ENCODE data around the gene CD7.

The CD7 gene

DNA sequence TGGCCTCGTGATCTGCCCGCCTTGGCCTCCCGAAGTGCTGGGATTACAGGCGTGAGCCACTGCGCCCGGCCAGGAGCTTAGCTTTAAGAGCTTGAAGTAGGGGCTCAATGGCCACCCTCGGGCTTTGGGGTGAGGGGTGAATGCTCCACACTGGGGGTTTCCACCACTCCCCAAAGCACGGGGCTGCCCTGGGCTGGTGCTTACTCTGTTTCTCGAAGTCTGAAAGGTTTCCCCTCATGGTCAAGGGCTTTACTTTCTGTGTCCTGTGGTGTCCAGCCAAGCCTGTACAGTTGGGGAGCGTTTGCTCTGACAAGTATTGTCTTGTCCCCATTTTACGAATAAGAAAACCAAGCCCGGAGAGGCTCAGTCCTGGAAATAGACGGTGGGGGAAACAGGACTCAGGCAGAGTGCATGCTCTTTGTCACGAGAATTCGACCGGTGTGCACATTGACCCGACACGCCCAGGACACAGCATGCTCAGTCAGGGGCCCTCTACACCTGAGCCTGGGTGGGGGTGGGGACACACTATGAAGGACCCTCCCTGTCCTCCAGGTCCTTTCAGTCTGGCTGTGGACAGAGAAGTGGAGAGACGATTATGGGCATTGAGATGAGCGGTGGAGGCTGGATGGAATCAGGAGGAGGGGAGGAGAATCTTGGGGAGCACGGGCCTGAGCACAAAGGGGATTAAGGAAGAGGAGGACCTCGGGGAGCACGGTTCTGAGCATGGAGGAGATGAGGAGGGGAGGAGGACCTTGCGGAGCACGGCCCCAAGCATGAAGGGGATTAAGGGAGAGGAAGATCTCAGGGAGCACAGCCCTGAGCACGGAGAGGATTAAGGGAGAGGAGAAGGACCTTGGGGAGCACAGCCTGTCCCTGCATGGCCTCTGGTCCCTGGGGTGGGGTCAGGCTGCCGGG lies 7.5 kb downstream of the CD7 start:
- Histone ChIP-seq H3K27ac (ENCODE audit: low read depth, low read length) (no peak overlapping the region), H3K4me3 (ENCODE audit: low read depth, low read length) (no peak overlapping the region), H3K9me3 (ENCODE audit: control insufficient read depth, insufficient read depth, low read length) (no peaks in the 10 kb centered on the region), H3K4me1 (ENCODE audit: control insufficient read depth, insufficient read depth, low read length) (no peaks in the 10 kb centered on the region), H3K9ac (ENCODE audit: low read depth, low read length) (no peak overlapping the region), H3K36me3 (ENCODE audit: control insufficient read depth, insufficient read depth, low read length) (no peaks in the 10 kb centered on the region), H3K27me3 (ENCODE audit: control insufficient read depth, insufficient read depth, low read length) (no peaks in the 10 kb centered on the region)

DNA sequence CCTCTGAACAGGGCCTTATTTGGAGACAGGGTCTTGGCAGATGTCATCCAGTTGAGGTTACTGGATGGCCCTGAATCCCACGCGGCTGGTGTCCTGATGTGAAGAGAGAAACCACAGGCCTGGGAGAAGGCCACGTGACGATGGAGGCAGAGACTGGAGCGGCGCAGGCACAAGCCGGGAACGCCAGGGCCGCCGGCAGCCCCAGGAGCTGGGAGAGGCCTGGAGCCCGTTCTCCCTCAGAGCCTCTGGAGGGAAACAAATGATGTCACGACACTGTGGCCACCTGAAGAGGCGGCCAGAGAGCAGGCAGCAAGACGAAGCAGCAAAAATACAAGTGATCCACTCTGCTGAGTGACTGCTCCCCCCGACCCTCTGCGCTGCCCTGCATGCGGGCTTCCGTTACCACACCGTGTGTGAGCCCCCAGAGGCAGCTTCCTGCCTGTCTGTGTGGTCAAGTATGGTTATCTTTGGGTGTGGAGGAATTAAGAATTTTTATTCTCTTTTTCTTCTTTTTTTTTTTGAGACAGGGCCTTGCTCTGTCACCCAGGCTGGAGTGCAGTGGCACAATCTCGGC lies 11.6 kb downstream of the CD7 start:
- H3K4me3 ChIP-seq (ENCODE audit: low read depth, low read length): no peak overlapping the region
- no peak overlapping the region for H3K9ac ChIP-seq (ENCODE audit: low read depth, low read length)
- no peaks in the 10 kb centered on the region for H3K9me3 ChIP-seq (ENCODE audit: control insufficient read depth, insufficient read depth, low read length)
- no peaks in the 10 kb centered on the region for H3K4me1 ChIP-seq (ENCODE audit: control insufficient read depth, insufficient read depth, low read length)
- no peak overlapping the region for H3K27ac ChIP-seq (ENCODE audit: low read depth, low read length)
- no peaks in the 10 kb centered on the region for H3K27me3 ChIP-seq (ENCODE audit: control insufficient read depth, insufficient read depth, low read length)
- H3K36me3 ChIP-seq (ENCODE audit: control insufficient read depth, insufficient read depth, low read length): no peaks in the 10 kb centered on the region

- Histone ChIP-seq H3K9me3 (ENCODE audit: control insufficient read depth, insufficient read depth, low read length) (no peaks in the 10 kb centered on the region), H3K36me3 (ENCODE audit: control insufficient read depth, insufficient read depth, low read length) (no peaks in the 10 kb centered on the region), H3K27me3 (ENCODE audit: control insufficient read depth, insufficient read depth, low read length) (no peaks in the 10 kb centered on the region), H3K27ac (ENCODE audit: low read depth, low read length) (no peak overlapping the region), H3K4me1 (ENCODE audit: control insufficient read depth, insufficient read depth, low read length) (no peaks in the 10 kb centered on the region), H3K9ac (ENCODE audit: low read depth, low read length) (no peak overlapping the region), H3K4me3 (ENCODE audit: low read depth, low read length) (no peak overlapping the region)
Observed at GRCh38 chr17:82304826-82305726, 12.3 kb downstream of the CD7 start.

- H3K4me1 ChIP-seq (ENCODE audit: control insufficient read depth, insufficient read depth, low read length): no peaks in the 10 kb centered on the region
- no peaks in the 10 kb centered on the region for H3K9me3 ChIP-seq (ENCODE audit: control insufficient read depth, insufficient read depth, low read length)
- H3K9ac ChIP-seq (ENCODE audit: low read depth, low read length): no peak overlapping the region
- no peak overlapping the region for H3K4me3 ChIP-seq (ENCODE audit: low read depth, low read length)
- no peak overlapping the region for H3K27ac ChIP-seq (ENCODE audit: low read depth, low read length)
- H3K27me3 ChIP-seq (ENCODE audit: control insufficient read depth, insufficient read depth, low read length): no peaks in the 10 kb centered on the region
- no peaks in the 10 kb centered on the region for H3K36me3 ChIP-seq (ENCODE audit: control insufficient read depth, insufficient read depth, low read length)
Observed at GRCh38 chr17:82303944-82304808, 13.2 kb downstream of the CD7 start.

- Histone ChIP-seq H3K4me3 (ENCODE audit: low read depth, low read length) (no peak overlapping the region), H3K36me3 (ENCODE audit: control insufficient read depth, insufficient read depth, low read length) (no peaks in the 10 kb centered on the region), H3K27me3 (ENCODE audit: control insufficient read depth, insufficient read depth, low read length) (no peaks in the 10 kb centered on the region), H3K9ac (ENCODE audit: low read depth, low read length) (no peak overlapping the region), H3K9me3 (ENCODE audit: control insufficient read depth, insufficient read depth, low read length) (no peaks in the 10 kb centered on the region), H3K4me1 (ENCODE audit: control insufficient read depth, insufficient read depth, low read length) (no peaks in the 10 kb centered on the region), H3K27ac (ENCODE audit: low read depth, low read length) (no peak overlapping the region)
Observed at GRCh38 chr17:82302991-82303943, 14.1 kb downstream of the CD7 start.

DNA sequence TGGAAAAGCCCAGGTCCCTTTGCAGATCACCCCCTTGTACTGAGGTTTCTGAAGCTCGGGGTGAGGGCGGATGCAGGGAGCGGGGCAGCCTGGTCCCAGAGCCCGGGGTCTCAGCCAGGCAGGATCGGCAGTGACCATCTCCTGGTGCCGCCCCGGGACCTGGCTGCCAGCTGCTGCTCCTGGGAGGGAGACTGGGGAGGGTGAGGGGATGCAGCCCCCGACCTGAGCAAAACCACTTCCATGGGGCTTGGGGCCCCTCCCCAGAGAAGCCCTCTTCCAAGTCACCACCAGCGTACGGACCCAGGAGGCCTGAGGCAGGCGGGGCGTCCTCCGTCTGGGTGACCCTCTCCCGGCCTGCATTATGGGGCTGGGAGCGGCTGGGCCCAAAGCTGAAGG lies 14.8 kb downstream of the CD7 start:
- H3K4me3 ChIP-seq (ENCODE audit: low read depth, low read length): no peak overlapping the region
- no peak overlapping the region for H3K27ac ChIP-seq (ENCODE audit: low read depth, low read length)
- no peaks in the 10 kb centered on the region for H3K27me3 ChIP-seq (ENCODE audit: control insufficient read depth, insufficient read depth, low read length)
- H3K36me3 ChIP-seq (ENCODE audit: control insufficient read depth, insufficient read depth, low read length): no peaks in the 10 kb centered on the region
- no peaks in the 10 kb centered on the region for H3K9me3 ChIP-seq (ENCODE audit: control insufficient read depth, insufficient read depth, low read length)
- no peak overlapping the region for H3K9ac ChIP-seq (ENCODE audit: low read depth, low read length)
- H3K4me1 ChIP-seq (ENCODE audit: control insufficient read depth, insufficient read depth, low read length): no peaks in the 10 kb centered on the region

DNA sequence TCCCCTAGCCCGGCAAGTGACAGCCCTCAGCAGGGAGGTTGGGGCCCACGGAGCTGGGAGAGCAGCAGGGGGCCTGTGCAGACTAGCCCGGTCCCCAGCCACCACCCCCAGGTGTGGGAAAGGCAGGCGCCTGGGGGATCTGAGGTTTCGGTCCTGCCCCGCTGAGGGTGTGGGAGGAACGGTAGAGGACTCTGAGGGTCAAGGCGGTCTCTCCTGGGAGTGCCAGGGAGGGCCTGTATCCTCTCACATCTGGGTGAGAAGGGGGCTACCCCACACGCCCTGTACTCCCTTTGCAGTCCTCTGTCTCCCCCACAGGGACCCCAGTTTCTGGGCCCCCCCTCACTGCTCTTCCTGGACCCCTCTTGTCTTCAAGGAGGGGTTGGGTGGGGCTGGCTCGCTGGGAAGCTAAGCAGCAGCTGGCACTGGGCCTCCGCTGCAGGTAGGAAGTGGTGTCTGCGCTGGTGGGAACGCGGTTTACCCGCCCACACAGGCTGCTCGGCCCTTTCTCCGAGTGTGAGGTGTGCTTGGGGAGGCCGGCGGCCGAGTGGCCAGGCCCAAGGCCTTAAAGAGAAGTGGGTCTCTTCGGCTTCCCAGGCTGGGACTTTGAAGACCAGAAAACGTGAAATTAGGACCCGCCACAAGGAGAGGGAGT lies 15.4 kb downstream of the CD7 start:
- no peak overlapping the region for H3K9ac ChIP-seq (ENCODE audit: low read depth, low read length)
- no peak overlapping the region for H3K4me3 ChIP-seq (ENCODE audit: low read depth, low read length)
- no peaks in the 10 kb centered on the region for H3K4me1 ChIP-seq (ENCODE audit: control insufficient read depth, insufficient read depth, low read length)
- no peaks in the 10 kb centered on the region for H3K27me3 ChIP-seq (ENCODE audit: control insufficient read depth, insufficient read depth, low read length)
- H3K9me3 ChIP-seq (ENCODE audit: control insufficient read depth, insufficient read depth, low read length): no peaks in the 10 kb centered on the region
- no peak overlapping the region for H3K27ac ChIP-seq (ENCODE audit: low read depth, low read length)
- H3K36me3 ChIP-seq (ENCODE audit: control insufficient read depth, insufficient read depth, low read length): no peaks in the 10 kb centered on the region

- H3K9ac ChIP-seq (ENCODE audit: low read depth, low read length): no peak overlapping the region
Observed at GRCh38 chr17:82301300-82301915, 16.0 kb downstream of the CD7 start.

DNA sequence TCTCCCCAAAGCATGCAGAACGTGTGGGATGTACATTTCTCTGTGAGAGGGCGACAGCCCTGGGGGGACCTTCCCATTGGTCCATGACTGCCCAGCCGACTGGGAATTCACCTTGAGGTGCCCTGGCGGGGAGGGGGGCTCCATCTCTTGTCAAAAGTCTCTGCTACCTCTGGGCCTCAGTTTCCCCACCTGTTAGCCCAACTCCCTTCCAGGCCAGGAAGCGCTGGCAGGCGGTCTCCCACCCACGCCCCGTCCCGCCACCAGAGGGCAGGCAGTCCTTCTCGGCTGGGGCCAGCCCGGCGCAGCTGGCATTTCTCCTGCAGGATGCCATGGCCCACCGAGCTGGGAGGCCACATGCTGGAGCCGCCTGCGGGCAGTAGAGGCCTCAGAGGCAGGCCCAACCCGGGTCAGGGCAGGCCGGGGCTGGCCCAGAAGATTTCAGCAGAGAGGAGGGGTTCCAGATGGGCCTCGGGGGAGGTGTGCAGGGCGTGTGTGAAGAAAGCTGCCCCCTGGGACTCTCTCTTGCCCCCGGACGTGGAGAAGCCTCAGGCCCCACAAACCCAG lies 16.6 kb downstream of the CD7 start:
- Histone ChIP-seq H3K27ac (ENCODE audit: low read depth, low read length) (no peak overlapping the region), H3K4me3 (ENCODE audit: low read depth, low read length) (no peak overlapping the region), H3K9ac (ENCODE audit: low read depth, low read length) (no peak overlapping the region), H3K36me3 (ENCODE audit: control insufficient read depth, insufficient read depth, low read length) (no peaks in the 10 kb centered on the region), H3K4me1 (ENCODE audit: control insufficient read depth, insufficient read depth, low read length) (no peaks in the 10 kb centered on the region), H3K9me3 (ENCODE audit: control insufficient read depth, insufficient read depth, low read length) (no peaks in the 10 kb centered on the region), H3K27me3 (ENCODE audit: control insufficient read depth, insufficient read depth, low read length) (no peaks in the 10 kb centered on the region)

More at GRCh38 chr17:82301300-82301915, 16.0 kb downstream of the CD7 start:
- Histone ChIP-seq H3K27ac (ENCODE audit: low read depth, low read length) (no peak overlapping the region), H3K36me3 (ENCODE audit: control insufficient read depth, insufficient read depth, low read length) (no peaks in the 10 kb centered on the region), H3K4me3 (ENCODE audit: low read depth, low read length) (no peak overlapping the region), H3K4me1 (ENCODE audit: control insufficient read depth, insufficient read depth, low read length) (no peaks in the 10 kb centered on the region), H3K9me3 (ENCODE audit: control insufficient read depth, insufficient read depth, low read length) (no peaks in the 10 kb centered on the region), H3K27me3 (ENCODE audit: control insufficient read depth, insufficient read depth, low read length) (no peaks in the 10 kb centered on the region)
